HCT116 (cell line): ENCODE results near the gene CHRND. TPM values are rescaled to one million over a fixed set of nuclear protein-coding genes. Genes with fewer than 3 reads are reported as not detected.

Experiments
- ATAC-seq: fragments of 200-7000 bp; cut with Tn5 transposase; 2 replicates; pipeline ENCODE4 v1.9.1; 2020; ENCODE audit warnings: mild to moderate bottlenecking, moderate library complexity
- BruUV-seq: library from RNA; stranded (reverse); fragments of 400-500 nt; replicated peaks from 2 replicates; lab custom pipeline; 2021; lab: Mats Ljungman, UMichigan
- CTCF ChIA-PET: fragments of 300-600 bp; sonication (Branson Sonifier 250); formaldehyde crosslinking; loops from one replicate; lab custom pipeline; 2021; ENCODE audit warnings: antibody characterized with exemption; lab: Charles Lee
- POLR2A ChIA-PET: fragments of 300-600, 350-600 bp; sonication (Branson Sonifier 250); formaldehyde crosslinking; loops from one replicate; lab custom pipeline; 2021; ENCODE audit warnings: antibody characterized with exemption; lab: Charles Lee
- RAD21 ChIA-PET, 2 experiments: fragments of 300-600 bp; sonication (Branson Sonifier 250); formaldehyde crosslinking; loops; one replicate each; lab custom pipeline; 2023; ENCODE audit warnings: low total read pairs in 2 of 2; ENCODE audit not compliant: uncharacterized antibody in 2 of 2, unreplicated experiment in 2 of 2, low non-redundant PET in 1 of 2; lab: Charles Lee
- DNase-seq: peaks from one replicate; pipeline ENCODE4 v3.0.0-alpha.2; 2010; ENCODE audit warnings: low read depth, low spot score
- H2AFZ ChIP-seq: fragments of 200-600 bp; shearing (Covaris generic), sonication (generic); 2 replicates; pipeline ENCODE4 v1.6.1; 2017; ENCODE audit warnings: low read depth, mixed run types, mixed read lengths, antibody characterized with exemption, low read length; ENCODE audit not compliant: poor library complexity, severe bottlenecking
- H3K27ac ChIP-seq: 2 replicates; pipeline ENCODE4 v1.5.1; 2012; ENCODE audit warnings: low read depth, low read length
- H3K27me3 ChIP-seq: fragments of 200-600 bp; sonication (generic); 2 replicates; pipeline ENCODE4 v1.6.1; 2016; ENCODE audit warnings: mixed run types, low read length, mixed read lengths; ENCODE audit not compliant: insufficient read depth
- H3K36me3 ChIP-seq, 2 experiments: fragments of 200-500 bp in 1 of 2; fragments of 200-600 bp in 1 of 2; sonication (Bioruptor generic) in 1 of 2; sonication (generic) in 1 of 2; 2 replicates each; pipeline versions ENCODE4 v1.5.1 to v1.6.1; 2014 to 2016; ENCODE audit warnings: low read length in 2 of 2, inconsistent platforms in 1 of 2, mixed read lengths in 1 of 2, mixed run types in 1 of 2; ENCODE audit not compliant: insufficient read depth in 2 of 2, control insufficient read depth in 1 of 2
- H3K4me1 ChIP-seq, 2 experiments: fragments of 200-600 bp in 1 of 2; sonication (generic) in 1 of 2; 2 replicates each; pipeline versions ENCODE4 v1.5.1 to v1.6.1; 2012 to 2017; ENCODE audit warnings: low read length in 2 of 2, inconsistent platforms in 1 of 2, mild to moderate bottlenecking in 1 of 2, mixed read lengths in 1 of 2, mixed run types in 1 of 2, moderate library complexity in 1 of 2; ENCODE audit not compliant: insufficient read depth in 2 of 2, control insufficient read depth in 1 of 2
- H3K4me2 ChIP-seq: fragments of 200-600 bp; sonication (generic); 2 replicates; pipeline ENCODE4 v1.6.1; 2017; ENCODE audit warnings: mixed run types, low read length, mixed read lengths
- H3K4me3 ChIP-seq, 2 experiments: fragments of 200-600 bp in 1 of 2; sonication (generic) in 1 of 2; replicated peaks in 1 of 2; 2 replicates each; pipeline ENCODE4 v1.5.1; 2011 to 2016; ENCODE audit warnings: low read length in 2 of 2, control low read depth in 1 of 2, low read depth in 1 of 2, mild to moderate bottlenecking in 1 of 2, mixed read lengths in 1 of 2, mixed run types in 1 of 2
- H3K79me2 ChIP-seq: fragments of 200-600 bp; sonication (generic); 2 replicates; pipeline ENCODE4 v1.6.1; 2017; ENCODE audit warnings: mild to moderate bottlenecking, mixed run types, low read length, moderate library complexity, mixed read lengths; ENCODE audit not compliant: insufficient read depth
- H3K9ac ChIP-seq: fragments of 200-600 bp; sonication (generic); 2 replicates; pipeline ENCODE4 v1.6.1; 2016; ENCODE audit warnings: low read length, mixed read lengths
- H3K9me2 ChIP-seq: fragments of 200-600 bp; sonication (generic), shearing (Covaris generic); 2 replicates; pipeline ENCODE4 v1.6.1; 2017; ENCODE audit warnings: mixed run types, mild to moderate bottlenecking, moderate library complexity; ENCODE audit not compliant: insufficient read depth
- H3K9me3 ChIP-seq, 2 experiments: fragments of 200-500 bp in 1 of 2; fragments of 200-600 bp in 1 of 2; sonication (Bioruptor generic) in 1 of 2; sonication (generic) in 1 of 2; 2 replicates each; pipeline ENCODE4 v1.6.1; 2014 to 2017; ENCODE audit warnings: low read length in 2 of 2, mixed read lengths in 2 of 2, inconsistent platforms in 1 of 2, low read depth in 1 of 2, mild to moderate bottlenecking in 1 of 2, mixed run types in 1 of 2, moderate library complexity in 1 of 2; ENCODE audit not compliant: control insufficient read depth in 1 of 2, insufficient read depth in 1 of 2
- H4K20me1 ChIP-seq: fragments of 200-600 bp; sonication (generic), shearing (Covaris generic); 2 replicates; pipeline ENCODE4 v1.6.1; 2017; ENCODE audit warnings: mixed run types, mild to moderate bottlenecking, moderate library complexity; ENCODE audit not compliant: insufficient read depth
- CBX3 ChIP-seq: IDR thresholded peaks from 2 replicates; pipeline ENCODE4 v1.6.1; 2012; ENCODE audit warnings: low read depth
- CEBPB ChIP-seq: IDR thresholded peaks from 2 replicates; pipeline ENCODE4 v1.6.1; 2012; ENCODE audit warnings: low read depth
- CTCF ChIP-seq, 3 experiments: fragments of 200-600 bp in 1 of 3; sonication (generic) in 1 of 3; IDR thresholded peaks in 2 of 3; conservative IDR thresholded peaks in 1 of 3; 2 replicates each; pipeline ENCODE4 v1.5.1; 2012 to 2017; ENCODE audit warnings: low read depth in 2 of 3, low read length in 2 of 3, antibody characterized with exemption in 1 of 3, borderline replicate concordance in 1 of 3, control low read depth in 1 of 3, mild to moderate bottlenecking in 1 of 3, mixed read lengths in 1 of 3, mixed run types in 1 of 3, moderate library complexity in 1 of 3; ENCODE audit not compliant: insufficient read depth in 1 of 3
- ELF1 ChIP-seq: IDR thresholded peaks from 2 replicates; pipeline ENCODE4 v1.6.1; 2012; ENCODE audit warnings: low read depth, borderline replicate concordance
- EZH2 ChIP-seq: fragments of 200-600 bp; sonication (generic); IDR thresholded peaks from 2 replicates; pipeline ENCODE4 v1.6.1; 2017; ENCODE audit warnings: antibody characterized with exemption, mixed run types
- EZH2phosphoT487 ChIP-seq: fragments of 200-600 bp; IDR thresholded peaks from 2 replicates; pipeline ENCODE4 v1.6.1; 2018; ENCODE audit warnings: antibody characterized with exemption, borderline replicate concordance
- JUND ChIP-seq: IDR thresholded peaks from 2 replicates; pipeline ENCODE4 v1.6.1; 2012
- POLR2A ChIP-seq: IDR thresholded peaks from 2 replicates; pipeline ENCODE4 v1.7.0; 2011; ENCODE audit warnings: borderline replicate concordance; ENCODE audit not compliant: insufficient read depth, insufficient read length; ENCODE audit errors: extremely low read depth
- SIN3A ChIP-seq: IDR thresholded peaks from 2 replicates; pipeline ENCODE4 v1.6.1; 2012; ENCODE audit warnings: low read depth
- SRF ChIP-seq: IDR thresholded peaks from 2 replicates; pipeline ENCODE4 v1.6.1; 2012; ENCODE audit warnings: low read depth
- YY1 ChIP-seq: IDR thresholded peaks from 2 replicates; pipeline ENCODE4 v1.6.1; 2011; ENCODE audit warnings: low read length, low read depth, moderate library complexity, mild to moderate bottlenecking; ENCODE audit not compliant: insufficient replicate concordance; ENCODE audit errors: extremely low read depth
- ZNF274 ChIP-seq: fragments of 200-500 bp; sonication (Bioruptor generic); IDR thresholded peaks from 2 replicates; pipeline ENCODE4 v1.6.1; 2014; ENCODE audit warnings: mild to moderate bottlenecking, low read depth, low read length, inconsistent platforms
- intact Hi-C: fragments of 100-400 bp; cut with micrococcal nuclease; formaldehyde crosslinking; loops from 2 replicates; pipeline ENCODE4 v1.10.0; 2022
- total RNA-seq: library from RNA; stranded (reverse); gene quantifications from one replicate; pipeline ENCODE4 v1.2.1, GENCODE V29; 2021; ENCODE audit not compliant: unreplicated experiment
- TF ChIP-seq, protein P1 (sequence below): IDR thresholded peaks from 2 replicates; pipeline ENCODE4 v1.6.1; 2012; ENCODE audit warnings: low read depth
- TF ChIP-seq, protein P2 (sequence below): IDR thresholded peaks from 2 replicates; pipeline ENCODE4 v1.6.1; 2012
- TF ChIP-seq, protein P3 (sequence below): IDR thresholded peaks from 2 replicates; pipeline ENCODE4 v1.6.1; 2012

The CHRND gene
- total RNA-seq, 1 experiment from 2014 or later = not detected

DNA sequence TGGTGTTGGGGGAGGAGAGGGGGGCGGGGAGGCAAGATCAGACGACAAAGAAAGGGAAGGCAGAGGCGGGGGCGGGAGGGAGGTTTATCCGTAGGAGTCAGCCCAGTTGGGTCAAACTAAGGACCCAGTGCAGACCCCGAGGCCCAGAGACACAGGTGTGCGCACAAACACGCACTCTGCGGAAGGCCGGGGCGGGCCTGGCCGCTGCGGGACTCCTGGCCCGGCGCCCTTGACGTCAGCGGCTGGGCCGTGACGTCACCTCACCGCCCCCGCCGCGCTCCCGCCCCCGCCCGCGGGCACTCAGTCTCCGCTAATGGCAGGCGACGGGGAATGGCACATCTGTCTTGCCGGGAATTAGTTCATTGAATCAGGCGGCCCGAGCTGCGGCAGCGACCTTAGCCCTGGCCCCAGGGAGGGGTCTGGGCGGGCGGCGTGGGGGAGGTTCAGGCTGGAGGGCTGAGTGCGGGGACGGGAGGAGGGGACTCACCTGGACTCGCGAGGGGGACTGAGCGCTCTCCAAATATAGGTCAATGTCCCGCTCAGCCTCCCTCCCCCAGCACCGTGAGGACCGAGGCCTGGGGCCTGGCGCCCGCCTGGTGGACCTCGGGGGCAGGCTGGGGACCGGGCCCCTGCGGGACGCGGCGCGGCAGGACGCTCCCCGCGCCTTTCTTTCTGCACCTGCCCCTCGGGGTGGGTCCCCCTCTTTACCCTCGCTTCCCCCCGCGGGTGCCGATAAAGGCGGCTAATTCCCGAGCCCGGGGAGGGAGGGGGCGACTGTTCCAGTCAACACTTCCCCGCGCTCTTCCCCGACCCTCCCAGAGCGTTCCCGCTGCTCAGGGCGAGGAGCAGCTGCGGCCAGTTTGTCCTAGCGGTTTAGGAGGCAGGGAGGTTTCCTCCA lies 22.8 kb upstream of the CHRND start:
- H3K4me2 ChIP-seq = no peak overlapping the region
- no peaks in the 10 kb centered on the region for H3K79me2 ChIP-seq
- H3K9me3 ChIP-seq = no peaks in the 10 kb centered on the region
- H3K36me3 ChIP-seq = no peaks in the 10 kb centered on the region
- ATAC-seq = no peak
- H2AFZ ChIP-seq = no peak overlapping the region
- BruUV-seq = no TSS peak
- no peaks in the 10 kb centered on the region for H4K20me1 ChIP-seq
- no peaks in the 10 kb centered on the region for H3K4me1 ChIP-seq
- intact Hi-C loops = no loop called here
- no peaks in the 10 kb centered on the region for H3K27me3 ChIP-seq
- no peak overlapping the region for H3K9ac ChIP-seq
- RAD21 ChIA-PET = no interaction called here
- CTCF ChIA-PET = no interaction called here
- DNase-seq = no peak
- TF ChIP-seq CBX3 (no peak), EZH2phosphoT487 (no peak), EZH2 (no peak), ELF1 (no peak), POLR2A (no peak), CEBPB (no peak), CTCF (IDR thresholded peaks at IDR 0.05 in 2 of 3, conservative IDR thresholded peaks at IDR 0.05 in 1 of 3; ENCODE audit: borderline replicate concordance in 1 of 3, insufficient read depth in 1 of 3, low read depth in 2 of 3, low read length in 2 of 3) (no peak), SRF (no peak), SIN3A (no peak), YY1 (no peak), ZNF274 (no peak), JUND (no peak)
- TF ChIP-seq, protein P1, sequence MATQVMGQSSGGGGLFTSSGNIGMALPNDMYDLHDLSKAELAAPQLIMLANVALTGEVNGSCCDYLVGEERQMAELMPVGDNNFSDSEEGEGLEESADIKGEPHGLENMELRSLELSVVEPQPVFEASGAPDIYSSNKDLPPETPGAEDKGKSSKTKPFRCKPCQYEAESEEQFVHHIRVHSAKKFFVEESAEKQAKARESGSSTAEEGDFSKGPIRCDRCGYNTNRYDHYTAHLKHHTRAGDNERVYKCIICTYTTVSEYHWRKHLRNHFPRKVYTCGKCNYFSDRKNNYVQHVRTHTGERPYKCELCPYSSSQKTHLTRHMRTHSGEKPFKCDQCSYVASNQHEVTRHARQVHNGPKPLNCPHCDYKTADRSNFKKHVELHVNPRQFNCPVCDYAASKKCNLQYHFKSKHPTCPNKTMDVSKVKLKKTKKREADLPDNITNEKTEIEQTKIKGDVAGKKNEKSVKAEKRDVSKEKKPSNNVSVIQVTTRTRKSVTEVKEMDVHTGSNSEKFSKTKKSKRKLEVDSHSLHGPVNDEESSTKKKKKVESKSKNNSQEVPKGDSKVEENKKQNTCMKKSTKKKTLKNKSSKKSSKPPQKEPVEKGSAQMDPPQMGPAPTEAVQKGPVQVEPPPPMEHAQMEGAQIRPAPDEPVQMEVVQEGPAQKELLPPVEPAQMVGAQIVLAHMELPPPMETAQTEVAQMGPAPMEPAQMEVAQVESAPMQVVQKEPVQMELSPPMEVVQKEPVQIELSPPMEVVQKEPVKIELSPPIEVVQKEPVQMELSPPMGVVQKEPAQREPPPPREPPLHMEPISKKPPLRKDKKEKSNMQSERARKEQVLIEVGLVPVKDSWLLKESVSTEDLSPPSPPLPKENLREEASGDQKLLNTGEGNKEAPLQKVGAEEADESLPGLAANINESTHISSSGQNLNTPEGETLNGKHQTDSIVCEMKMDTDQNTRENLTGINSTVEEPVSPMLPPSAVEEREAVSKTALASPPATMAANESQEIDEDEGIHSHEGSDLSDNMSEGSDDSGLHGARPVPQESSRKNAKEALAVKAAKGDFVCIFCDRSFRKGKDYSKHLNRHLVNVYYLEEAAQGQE = no peak
- TF ChIP-seq, protein P2, sequence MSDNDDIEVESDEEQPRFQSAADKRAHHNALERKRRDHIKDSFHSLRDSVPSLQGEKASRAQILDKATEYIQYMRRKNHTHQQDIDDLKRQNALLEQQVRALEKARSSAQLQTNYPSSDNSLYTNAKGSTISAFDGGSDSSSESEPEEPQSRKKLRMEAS = no peak
- TF ChIP-seq, protein P3, sequence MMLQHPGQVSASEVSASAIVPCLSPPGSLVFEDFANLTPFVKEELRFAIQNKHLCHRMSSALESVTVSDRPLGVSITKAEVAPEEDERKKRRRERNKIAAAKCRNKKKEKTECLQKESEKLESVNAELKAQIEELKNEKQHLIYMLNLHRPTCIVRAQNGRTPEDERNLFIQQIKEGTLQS = no peak
- no peaks in the 10 kb centered on the region for H3K9me2 ChIP-seq
- no peak overlapping the region for H3K27ac ChIP-seq
- H3K4me3 ChIP-seq = no peak overlapping the region
- POLR2A ChIA-PET = no interaction called here
